C4-2B (cell line): ENCODE data around the gene ETV5.
A peak's percentile ranks its signal among the peaks of the same experiment; 100 is the strongest.

ENCODE experiments used
- CTCF ChIP-seq: fragments of 450-650 bp; conservative IDR thresholded peaks from 2 replicates; pipeline ENCODE4 v1.5.1; 2017; ENCODE audit warnings: mild to moderate bottlenecking
- ZFX ChIP-seq: fragments of 450-650 bp; IDR thresholded peaks from 2 replicates; pipeline ENCODE4 v1.6.1; 2017

DNA sequence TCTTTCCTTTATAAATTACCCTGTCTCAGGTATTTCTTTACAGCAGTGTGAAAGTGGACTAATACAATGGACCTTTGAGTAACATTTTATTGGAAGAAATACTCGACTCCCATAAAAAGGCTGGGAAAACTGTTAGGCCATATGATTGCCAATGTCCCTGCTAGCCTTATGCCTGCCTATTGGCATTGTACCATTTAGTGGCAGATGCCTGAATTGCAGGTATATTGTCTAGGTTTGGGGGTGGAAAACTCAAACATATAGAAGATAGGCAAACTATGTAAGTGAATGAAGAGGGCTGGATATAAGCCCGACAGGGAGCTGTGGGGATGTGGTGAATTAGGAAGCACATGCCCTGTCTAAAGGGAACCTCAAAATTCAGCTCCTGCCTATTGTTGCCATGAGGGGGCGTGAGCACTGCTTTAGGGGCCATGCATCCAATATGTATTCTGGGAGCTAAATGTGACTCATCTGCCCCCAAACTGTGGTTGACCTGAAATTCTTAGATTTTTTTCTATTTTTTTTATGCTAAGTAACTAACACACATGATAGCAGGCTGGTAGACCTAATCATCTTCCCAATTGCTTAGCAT lies 105.9 kb downstream of the ETV5 start:
- TF ChIP-seq CTCF (peak; percentile 47), ZFX (no peak)
